K562 (cell line): ENCODE results near the gene LGALS3. TPM values are rescaled to one million over a fixed set of nuclear protein-coding genes. Genes with fewer than 3 reads are reported as not detected.

Experiments used
- CXXC5 ChIP-seq: fragments of 250-450 bp; sonication (Bioruptor Pico); IDR thresholded peaks from 2 replicates; pipeline ENCODE4 v1.8.0; 2022; ENCODE audit warnings: inconsistent platforms, mild to moderate bottlenecking, moderate library complexity
- IRF9 ChIP-seq: fragments of 450-650 bp; IDR thresholded peaks from 2 replicates; pipeline ENCODE4 v1.6.1; 2016; ENCODE audit warnings: missing biosample characterization, missing genetic modification characterization
- PRMT5 ChIP-seq: sonication (generic); formaldehyde crosslinking; IDR thresholded peaks from 2 replicates; pipeline ENCODE4 v1.5.0; 2020; ENCODE audit warnings: missing genetic modification reagents
- ZNF407 ChIP-seq: fragments of 450-650 bp; IDR thresholded peaks from 2 replicates; pipeline ENCODE4 v1.6.1; 2016; ENCODE audit warnings: low read depth
- polyA plus RNA-seq, 8 experiments: library from polyadenylated mRNA; depleted of rRNA in 4 of 8; stranded (reverse) in 5 of 8; unstranded in 3 of 8; fragments of >200 nt; fragmentation: Nextera tagmentation in 2 of 8; fragmentation: Illumina TruSeq in 1 of 8; extraction: Ambion mirVana in 2 of 8; extraction: Trizol in 1 of 8; gene quantifications; 2 replicates each; pipeline versions ENCODE4 v1.2.1 to v1.2.3, GENCODE V29; 2011 to 2014; ENCODE audit warnings: inconsistent platforms in 1 of 8, missing spikeins in 1 of 8
- total RNA-seq, 7 experiments: library from RNA; depleted of rRNA in 6 of 7; stranded (reverse); fragments of >200 nt in 6 of 7; fragmentation: Illumina TruSeq in 2 of 7; extraction: Trizol in 2 of 7; gene quantifications; 2 replicates each; pipeline versions ENCODE4 v1.2.1 to v1.2.3, GENCODE V29; 2011 to 2021; ENCODE audit warnings: low replicate concordance in 1 of 7

Gene LGALS3
- total and polyA plus RNA-seq, 9 of the 15 experiments (the other 6 are each of a cell fraction or from before 2014, with no cell fraction given) = 0.04 to 1.9 (median 1.1) TPM

- no peak for TF ChIP-seq ZNF407
- TF ChIP-seq CXXC5 (CRISPR knock-in tag) = no peak
- no peak for TF ChIP-seq IRF9 (tag)
- TF ChIP-seq PRMT5 (CRISPR knock-in tag) = no peak
- TF ChIP-seq, all 486 proteins: peak for 0
Measured at GRCh38 chr14:55139696-55140509, 10.9 kb downstream of the LGALS3 start (continued).
